Neural progenitor cell (in vitro differentiated cells): Measurements from ENCODE around the gene PRRT4. TPM values are rescaled to one million over a fixed set of nuclear protein-coding genes. Genes with fewer than 3 reads are reported as not detected.

ENCODE experiments used
- DNase-seq: peaks from one replicate; pipeline ENCODE4 v3.0.0-alpha.2; 2016; ENCODE audit warnings: low spot score
- H2AFZ ChIP-seq: fragments of 200-600 bp; sonication (generic); replicated peaks from 2 replicates; pipeline ENCODE4 v1.6.1; 2016; ENCODE audit warnings: antibody characterized with exemption
- H3F3A ChIP-seq: fragments of 200-600 bp; sonication (generic); 2 replicates; pipeline ENCODE4 v1.6.1; 2016; ENCODE audit warnings: antibody characterized with exemption, low read depth
- H3K27ac ChIP-seq: fragments of 200-600 bp; sonication (generic); 2 replicates; pipeline ENCODE4 v1.5.1; 2016; ENCODE audit warnings: mild to moderate bottlenecking
- H3K27me3 ChIP-seq: fragments of 200-600 bp; sonication (generic); 2 replicates; pipeline ENCODE4 v1.6.1; 2016; ENCODE audit warnings: mild to moderate bottlenecking, moderate library complexity
- H3K36me3 ChIP-seq: fragments of 200-600 bp; sonication (generic); 2 replicates; pipeline ENCODE4 v1.5.1; 2016
- H3K4me1 ChIP-seq: fragments of 200-600 bp; sonication (generic); 2 replicates; pipeline ENCODE4 v1.6.1; 2016; ENCODE audit warnings: mixed run types
- H3K4me2 ChIP-seq: fragments of 200-600 bp; sonication (generic); 2 replicates; pipeline ENCODE4 v1.6.1; 2016
- H3K4me3 ChIP-seq: fragments of 200-600 bp; sonication (generic); 2 replicates; pipeline ENCODE4 v1.5.1; 2016
- H3K79me2 ChIP-seq: fragments of 200-600 bp; sonication (generic); 2 replicates; pipeline ENCODE4 v1.6.1; 2016; ENCODE audit warnings: low read depth
- H3K9ac ChIP-seq: fragments of 200-600 bp; sonication (generic); 2 replicates; pipeline ENCODE4 v1.6.1; 2016
- H3K9me3 ChIP-seq: fragments of 200-600 bp; sonication (generic); 2 replicates; pipeline ENCODE4 v1.5.1; 2016; ENCODE audit warnings: low read depth
- H4K20me1 ChIP-seq: fragments of 200-600 bp; sonication (generic); 2 replicates; pipeline ENCODE4 v1.6.1; 2016; ENCODE audit warnings: low read depth
- H3K27ac Mint-ChIP-seq: 3 replicates; pipeline ENCODE4 v1.8.0; 2021; ENCODE audit warnings: mixed read lengths
- H3K27me3 Mint-ChIP-seq: 2 replicates; pipeline ENCODE4 v1.8.0; 2022; ENCODE audit warnings: low read depth, mild to moderate bottlenecking, inconsistent platforms, moderate library complexity, mixed read lengths; ENCODE audit not compliant: insufficient read depth
- H3K36me3 Mint-ChIP-seq: 3 replicates; pipeline ENCODE4 v1.8.0; 2021; ENCODE audit warnings: mixed read lengths
- H3K4me1 Mint-ChIP-seq: 3 replicates; pipeline ENCODE4 v1.8.0; 2021; ENCODE audit warnings: mixed read lengths
- H3K4me3 Mint-ChIP-seq: 3 replicates; pipeline ENCODE4 v1.8.0; 2021; ENCODE audit warnings: mild to moderate bottlenecking, moderate library complexity, mixed read lengths
- H3K9me3 Mint-ChIP-seq: 3 replicates; pipeline ENCODE4 v1.8.0; 2020; ENCODE audit warnings: mixed read lengths
- CTCF ChIP-seq: fragments of 200-600 bp; sonication (generic); IDR thresholded peaks from 2 replicates; pipeline ENCODE4 v1.5.1; 2017; ENCODE audit warnings: antibody characterized with exemption, mild to moderate bottlenecking
- EZH2 ChIP-seq: fragments of 200-600 bp; sonication (generic); IDR thresholded peaks from 2 replicates; pipeline ENCODE4 v1.6.1; 2017; ENCODE audit warnings: antibody characterized with exemption, mild to moderate bottlenecking, moderate library complexity
- EZH2phosphoT487 ChIP-seq: fragments of 200-600 bp; sonication (generic); IDR thresholded peaks from 2 replicates; pipeline ENCODE4 v1.6.1; 2017; ENCODE audit warnings: antibody characterized with exemption
- total RNA-seq: library from RNA; depleted of rRNA; stranded (reverse); fragments of >200 nt; gene quantifications from 2 replicates; pipeline ENCODE4 v1.2.3, GENCODE V29; 2015; ENCODE audit warnings: low replicate concordance

PRRT4 gene
- total RNA-seq, 1 donor from 2014 or later = not detected

- H3K9me3 ChIP-seq = no peaks in the 10 kb centered on the region
- peaks cover 4% of the 10 kb centered on the region for H3K27me3 Mint-ChIP-seq
- no peaks in the 10 kb centered on the region for H3F3A ChIP-seq
- H2AFZ ChIP-seq = no peak overlapping the region
- no peak overlapping the region for H3K9ac ChIP-seq
- H3K36me3 ChIP-seq = no peaks in the 10 kb centered on the region
- H3K27me3 ChIP-seq = no peaks in the 10 kb centered on the region
- H3K27ac ChIP-seq = no peak overlapping the region
- no peaks in the 10 kb centered on the region for H3K9me3 Mint-ChIP-seq
- peaks cover under 1% of the 10 kb centered on the region for H3K4me1 ChIP-seq
- H3K4me2 ChIP-seq = no peak overlapping the region
- peaks cover 9% of the 10 kb centered on the region for H3K4me1 Mint-ChIP-seq
- H3K27ac Mint-ChIP-seq = no peak overlapping the region
- TF ChIP-seq CTCF (no peak), EZH2phosphoT487 (no peak), EZH2 (no peak)
- no peaks in the 10 kb centered on the region for H4K20me1 ChIP-seq
- H3K4me3 ChIP-seq = no peak overlapping the region
- H3K79me2 ChIP-seq = no peaks in the 10 kb centered on the region
- DNase-seq = no peak
- H3K36me3 Mint-ChIP-seq = peaks cover 4% of the 10 kb centered on the region
- no peak overlapping the region for H3K4me3 Mint-ChIP-seq
Measured at GRCh38 chr7:128394904-128395496, 33.5 kb upstream of the PRRT4 start.

- Histone ChIP-seq H3K27ac (no peak overlapping the region), H3K9ac (no peak overlapping the region), H4K20me1 (no peaks in the 10 kb centered on the region), H3K9me3 (no peaks in the 10 kb centered on the region), H3K4me2 (no peak overlapping the region), H3K36me3 (no peaks in the 10 kb centered on the region), H3K4me3 (no peak overlapping the region), H2AFZ (no peak overlapping the region), H3K4me1 (peaks cover 14% of the 10 kb centered on the region), H3K79me2 (no peaks in the 10 kb centered on the region), H3K27me3 (peaks cover 2% of the 10 kb centered on the region), H3F3A (peaks cover 5% of the 10 kb centered on the region)
- Mint-ChIP-seq H3K4me1 (peaks cover 21% of the 10 kb centered on the region), H3K4me3 (no peak overlapping the region), H3K27me3 (peaks cover 4% of the 10 kb centered on the region), H3K27ac (no peak overlapping the region), H3K36me3 (peaks cover 4% of the 10 kb centered on the region), H3K9me3 (no peaks in the 10 kb centered on the region)
- DNase-seq = no peak
- TF ChIP-seq EZH2 (no peak), EZH2phosphoT487 (no peak)
Measured at GRCh38 chr7:128393526-128394330, 32.2 kb upstream of the PRRT4 start.

DNA sequence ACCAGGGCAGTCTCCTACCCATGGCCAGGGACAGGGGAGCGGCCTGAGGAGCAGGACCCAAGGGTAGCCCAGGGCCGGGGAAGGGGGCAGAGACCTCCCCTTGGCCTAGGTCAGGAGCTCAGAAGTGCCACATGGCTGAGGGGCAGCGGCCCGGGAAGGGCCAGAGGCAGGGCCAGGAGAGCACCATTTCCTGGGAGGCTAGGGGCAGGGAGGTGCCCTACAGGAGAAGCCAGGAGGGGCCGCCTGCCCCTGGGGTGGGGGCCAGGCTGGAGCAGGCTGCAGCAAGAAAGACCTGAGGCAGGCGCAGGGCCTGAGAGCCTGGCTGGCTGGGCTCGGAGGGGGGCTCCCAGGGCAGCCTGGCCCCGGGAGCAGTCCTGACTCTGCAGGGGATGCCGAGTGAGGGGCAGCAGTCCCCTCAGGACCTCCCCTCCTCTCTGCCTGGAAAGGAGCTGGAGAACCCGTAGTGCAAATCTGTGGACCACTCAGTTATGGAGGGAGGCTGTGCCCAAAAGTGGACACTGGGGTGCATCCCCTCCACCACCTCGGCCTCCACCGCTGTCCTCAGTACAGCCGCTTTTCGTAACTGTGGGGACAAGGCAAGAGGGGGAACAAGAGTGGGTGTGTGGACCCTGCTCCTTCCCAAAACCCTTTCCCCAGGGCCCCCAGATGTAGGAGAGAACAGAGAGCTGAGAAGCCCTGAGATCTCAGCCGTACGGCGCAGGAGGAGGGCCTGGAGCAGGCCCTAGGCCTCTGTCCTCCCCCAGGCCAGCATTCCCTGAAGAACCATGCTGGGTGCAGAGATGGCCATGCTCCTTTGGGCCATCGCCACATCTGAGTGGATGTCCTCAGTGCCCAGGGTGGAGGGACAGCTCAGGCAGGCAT lies 31.2 kb upstream of the PRRT4 start:
- TF ChIP-seq EZH2phosphoT487 (no peak), EZH2 (no peak), CTCF (no peak)
- no peak overlapping the region for H2AFZ ChIP-seq

More for the DNA sequence above, 31.2 kb upstream of the PRRT4 start:
- Mint-ChIP-seq H3K27ac (no peak overlapping the region), H3K4me1 (peaks cover 29% of the 10 kb centered on the region), H3K4me3 (no peak overlapping the region), H3K36me3 (peaks cover 4% of the 10 kb centered on the region), H3K27me3 (peaks cover 4% of the 10 kb centered on the region), H3K9me3 (no peaks in the 10 kb centered on the region)
- H3K27ac ChIP-seq = no peak overlapping the region
- no peaks in the 10 kb centered on the region for H3K9me3 ChIP-seq
- peaks cover 23% of the 10 kb centered on the region for H3K4me1 ChIP-seq
- H3F3A ChIP-seq = peaks cover 13% of the 10 kb centered on the region
- no peak overlapping the region for H3K9ac ChIP-seq
- peaks cover 11% of the 10 kb centered on the region for H3K27me3 ChIP-seq
- no peaks in the 10 kb centered on the region for H4K20me1 ChIP-seq
- H3K4me2 ChIP-seq = no peak overlapping the region
- H3K36me3 ChIP-seq = no peaks in the 10 kb centered on the region
- no peak for DNase-seq
- H3K79me2 ChIP-seq = no peaks in the 10 kb centered on the region
- no peak overlapping the region for H3K4me3 ChIP-seq
